ENCODE results near the gene GSTA2. TPM values are rescaled to one million over a fixed set of nuclear protein-coding genes. Genes with fewer than 3 reads are reported as not detected.
"Not testable (repeated sequence)": the region's sequence is repeated elsewhere in the genome, so short reads cannot be mapped to it uniquely, and the experiment has no call there.

The GSTA2 gene
- not detected in 2 replicates for total RNA-seq (2014; rRNA removed; shearing (Covaris generic); ENCODE audit: low replicate concordance)

DNA sequence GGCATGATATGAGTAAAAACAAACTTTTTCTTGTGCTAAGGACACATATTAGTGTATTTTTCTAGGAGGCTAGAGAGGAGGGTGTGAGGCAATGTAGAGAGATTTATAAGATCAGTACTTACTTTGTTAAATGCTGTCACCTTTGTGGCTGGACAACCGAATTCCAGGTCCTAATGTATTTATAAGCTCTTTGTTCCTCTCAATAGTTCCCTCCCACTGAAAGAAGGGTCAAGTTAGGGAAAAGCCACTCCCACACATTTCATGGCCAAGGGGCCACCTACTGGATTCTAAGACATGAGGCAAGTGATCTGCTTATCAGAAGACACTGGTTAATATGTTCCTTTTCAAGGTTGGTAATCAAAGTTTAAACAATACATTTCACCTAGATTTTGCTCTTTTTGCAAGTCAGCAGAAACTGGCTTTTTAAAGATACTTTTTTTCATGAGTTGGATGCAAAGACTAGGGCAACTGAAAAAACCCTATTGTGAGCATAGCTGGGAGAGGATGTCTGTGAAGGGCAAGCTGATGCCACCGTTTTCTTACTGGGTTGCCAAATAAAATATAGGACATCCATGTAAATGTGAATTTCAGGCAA is at the start of gene GSTA2:
GSTA2 (minus strand) TSS at position 154 of the 595 bp plus-strand sequence. CDS start 5,528 bp downstream, outside the sequence.
- DNase-seq; H3K27ac ChIP-seq (ENCODE audit: low read length); H3K36me3 ChIP-seq (ENCODE audit: insufficient read depth, low read length); H4K20me1 ChIP-seq (ENCODE audit: insufficient read depth, low read depth, low read length); H3K9me2 ChIP-seq (replicated peaks; ENCODE audit: insufficient read depth, low read length); H3K4me3 ChIP-seq (ENCODE audit: low read length); H3K4me2 ChIP-seq (ENCODE audit: low read depth, low read length, poor library complexity, severe bottlenecking); H3K27me3 ChIP-seq (ENCODE audit: low read length); H2AFZ ChIP-seq (ENCODE audit: low read length); H3K79me2 ChIP-seq (ENCODE audit: low read length); H3K9me3 ChIP-seq (ENCODE audit: low read length); H3K9ac ChIP-seq (ENCODE audit: low read length): not testable (repeated sequence)
- H3K4me1 ChIP-seq (ENCODE audit: low read length) = peaks cover 14% of the 10 kb centered on the region

DNA sequence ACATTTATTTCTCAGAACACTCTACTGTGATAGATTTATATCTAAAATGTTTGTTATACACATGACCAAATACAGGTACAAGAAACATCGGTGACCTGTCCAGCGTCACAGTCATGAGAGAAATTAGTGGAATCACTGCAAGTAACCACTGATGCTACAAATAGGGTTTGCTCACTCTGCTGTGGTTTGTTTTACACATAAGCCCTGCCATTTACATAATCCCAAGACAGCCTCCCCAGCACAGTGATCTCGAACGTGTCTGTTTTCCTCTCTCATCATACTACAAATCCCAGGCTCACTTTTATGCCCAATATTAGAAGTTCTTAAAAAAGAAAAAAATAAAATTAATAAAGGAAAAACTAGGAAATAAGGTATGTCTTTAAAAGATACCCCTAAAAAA is 46.5 kb upstream of the GSTA2 start:
- H2AFZ ChIP-seq (ENCODE audit: low read length); H3K4me1 ChIP-seq (ENCODE audit: low read length); H3K27me3 ChIP-seq (ENCODE audit: low read length); H3K9me2 ChIP-seq (replicated peaks; ENCODE audit: insufficient read depth, low read length); H3K9me3 ChIP-seq (ENCODE audit: low read length); H3K36me3 ChIP-seq (ENCODE audit: insufficient read depth, low read length); H3K4me3 ChIP-seq (ENCODE audit: low read length); H3K27ac ChIP-seq (ENCODE audit: low read length); H3K79me2 ChIP-seq (ENCODE audit: low read length); DNase-seq; H3K4me2 ChIP-seq (ENCODE audit: low read depth, low read length, poor library complexity, severe bottlenecking); H3K9ac ChIP-seq (ENCODE audit: low read length); H4K20me1 ChIP-seq (ENCODE audit: insufficient read depth, low read depth, low read length): not testable (repeated sequence)

DNA sequence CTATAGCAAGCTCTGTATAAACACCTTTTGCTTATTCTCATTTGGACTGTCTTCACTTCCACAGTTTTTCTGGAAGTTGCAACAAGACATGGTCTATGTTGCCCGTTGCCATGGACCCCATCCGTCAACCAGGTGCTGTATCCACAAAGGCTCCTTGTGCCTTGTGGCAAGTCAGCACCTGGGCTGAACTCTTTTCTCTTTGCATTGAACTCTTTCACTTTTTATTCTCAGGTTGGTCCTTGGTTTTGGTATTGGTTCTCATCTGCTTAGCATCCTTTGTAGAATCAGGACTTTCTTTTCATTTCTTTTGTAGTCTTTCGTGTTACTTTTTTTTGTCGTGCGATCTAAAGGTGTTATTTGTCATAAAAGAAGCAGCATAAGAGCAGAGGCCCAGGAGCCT is 45.4 kb upstream of the GSTA2 start:
- no peaks in the 10 kb centered on the region for H3K36me3 ChIP-seq (ENCODE audit: insufficient read depth, low read length)
- H3K4me3 ChIP-seq (ENCODE audit: low read length) = no peak overlapping the region
- no peak overlapping the region for H3K27ac ChIP-seq (ENCODE audit: low read length)
- no peaks in the 10 kb centered on the region for H4K20me1 ChIP-seq (ENCODE audit: insufficient read depth, low read depth, low read length)
- no peak overlapping the region for H3K4me2 ChIP-seq (ENCODE audit: low read depth, low read length, poor library complexity, severe bottlenecking)
- no peaks in the 10 kb centered on the region for H3K79me2 ChIP-seq (ENCODE audit: low read length)
- no peaks in the 10 kb centered on the region for H3K9me3 ChIP-seq (ENCODE audit: low read length)
- H3K27me3 ChIP-seq (ENCODE audit: low read length) = no peaks in the 10 kb centered on the region
- no peaks in the 10 kb centered on the region for H3K4me1 ChIP-seq (ENCODE audit: low read length)
- no peak overlapping the region for H3K9ac ChIP-seq (ENCODE audit: low read length)
- no peak overlapping the region for H2AFZ ChIP-seq (ENCODE audit: low read length)
- DNase-seq = no peak
- H3K9me2 ChIP-seq (replicated peaks; ENCODE audit: insufficient read depth, low read length) = no peaks in the 10 kb centered on the region

DNA sequence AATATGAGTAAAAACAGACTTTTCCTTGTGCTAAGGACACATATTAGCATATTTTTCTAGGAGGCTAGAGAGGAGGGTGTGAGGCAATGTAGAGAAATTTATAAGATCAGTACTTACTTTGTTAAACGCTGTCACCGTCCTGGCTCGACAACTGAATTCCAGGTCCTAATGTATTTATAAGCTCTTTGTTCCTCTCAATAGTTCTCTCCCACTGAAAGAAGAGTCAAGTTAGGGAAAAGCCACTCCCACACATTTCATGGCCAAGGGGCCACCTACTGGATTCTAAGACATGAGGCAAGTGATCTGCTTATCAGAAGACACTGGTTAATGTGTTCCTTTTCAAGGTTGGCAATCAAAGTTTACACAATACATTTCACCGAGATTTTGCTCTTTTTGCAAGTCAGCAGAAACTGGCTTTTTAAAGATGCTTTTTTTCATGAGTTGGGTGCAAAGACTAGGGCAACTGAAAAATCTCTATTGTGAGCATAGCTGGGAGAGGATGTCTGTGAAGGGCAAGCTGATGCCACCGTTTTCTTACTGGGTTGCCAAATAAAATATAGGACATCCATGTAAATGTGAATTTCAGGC is 40.5 kb upstream of the GSTA2 start, which contains the start of gene GSTA1:
GSTA1 (minus strand) TSS at position 149 of the 588 bp plus-strand sequence. CDS start 4,549 bp downstream, outside the sequence.
- H4K20me1 ChIP-seq (ENCODE audit: insufficient read depth, low read depth, low read length); H3K4me2 ChIP-seq (ENCODE audit: low read depth, low read length, poor library complexity, severe bottlenecking); H3K9ac ChIP-seq (ENCODE audit: low read length); DNase-seq; H3K27ac ChIP-seq (ENCODE audit: low read length); H3K27me3 ChIP-seq (ENCODE audit: low read length); H3K4me1 ChIP-seq (ENCODE audit: low read length); H2AFZ ChIP-seq (ENCODE audit: low read length); H3K4me3 ChIP-seq (ENCODE audit: low read length); H3K9me3 ChIP-seq (ENCODE audit: low read length); H3K36me3 ChIP-seq (ENCODE audit: insufficient read depth, low read length); H3K79me2 ChIP-seq (ENCODE audit: low read length); H3K9me2 ChIP-seq (replicated peaks; ENCODE audit: insufficient read depth, low read length): not testable (repeated sequence)

DNA sequence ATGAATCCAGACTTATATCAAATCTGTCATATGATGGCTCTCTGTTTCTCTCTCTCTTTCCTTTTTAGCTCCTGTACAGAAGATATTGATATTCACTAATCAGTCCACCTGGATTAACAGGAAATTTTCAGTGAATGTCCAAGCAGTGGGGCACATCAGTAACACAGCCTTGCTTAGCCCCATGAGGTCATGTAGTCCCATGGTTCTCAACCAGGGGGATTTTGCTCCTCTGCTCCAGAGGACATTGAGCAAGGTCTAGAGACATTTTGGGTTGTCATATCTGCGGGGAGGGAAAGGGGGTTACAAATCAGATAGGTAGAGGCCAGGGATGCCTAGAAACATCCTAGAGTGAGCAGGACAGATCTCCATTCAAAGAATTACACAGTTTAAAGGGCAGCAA is 39.5 kb upstream of the GSTA2 start:
- Histone ChIP-seq H3K27me3 (ENCODE audit: low read length) (no peaks in the 10 kb centered on the region), H3K27ac (ENCODE audit: low read length) (no peak overlapping the region), H3K4me2 (ENCODE audit: low read depth, low read length, poor library complexity, severe bottlenecking) (no peak overlapping the region), H3K36me3 (ENCODE audit: insufficient read depth, low read length) (no peaks in the 10 kb centered on the region), H3K4me1 (ENCODE audit: low read length) (no peaks in the 10 kb centered on the region), H3K9me2 (replicated peaks; ENCODE audit: insufficient read depth, low read length) (no peaks in the 10 kb centered on the region), H2AFZ (ENCODE audit: low read length) (no peak overlapping the region), H3K79me2 (ENCODE audit: low read length) (no peaks in the 10 kb centered on the region), H3K4me3 (ENCODE audit: low read length) (no peak overlapping the region), H3K9ac (ENCODE audit: low read length) (no peak overlapping the region), H3K9me3 (ENCODE audit: low read length) (no peaks in the 10 kb centered on the region), H4K20me1 (ENCODE audit: insufficient read depth, low read depth, low read length) (no peaks in the 10 kb centered on the region)
- DNase-seq = no peak

DNA sequence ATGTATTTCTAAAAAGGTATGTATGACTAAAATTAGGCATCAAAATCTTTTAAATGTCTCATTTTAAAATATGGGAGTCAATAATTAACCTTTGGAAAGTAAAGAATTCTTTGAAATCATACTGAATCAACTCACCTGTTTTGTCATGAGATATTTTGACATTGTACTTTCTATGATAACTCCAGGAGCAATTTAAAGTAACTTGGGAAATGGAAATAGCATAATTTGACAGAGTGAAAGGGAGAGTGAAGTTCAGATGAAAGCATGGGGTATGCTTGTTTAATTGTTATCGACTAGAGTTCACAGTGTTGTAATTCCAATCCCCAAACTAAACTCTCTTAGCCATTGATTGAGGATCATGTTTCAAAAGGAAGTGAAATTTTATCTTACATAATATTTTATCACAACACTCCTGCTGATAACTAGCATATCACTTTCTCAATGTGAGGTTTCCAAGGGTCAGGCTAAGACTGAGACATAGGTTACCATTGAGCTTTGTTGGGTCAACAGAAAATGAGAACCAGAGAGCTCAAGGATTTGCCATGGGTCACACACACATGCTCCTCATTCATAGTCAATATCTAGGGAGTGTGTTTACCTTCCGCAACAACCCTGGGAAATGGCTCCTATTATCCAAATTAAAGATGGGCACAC is 38.0 kb upstream of the GSTA2 start:
- no peak for DNase-seq
- no peaks in the 10 kb centered on the region for H3K79me2 ChIP-seq (ENCODE audit: low read length)
- no peak overlapping the region for H2AFZ ChIP-seq (ENCODE audit: low read length)
- no peaks in the 10 kb centered on the region for H3K9me2 ChIP-seq (replicated peaks; ENCODE audit: insufficient read depth, low read length)
- no peak overlapping the region for H3K27ac ChIP-seq (ENCODE audit: low read length)
- no peaks in the 10 kb centered on the region for H3K4me1 ChIP-seq (ENCODE audit: low read length)
- H3K36me3 ChIP-seq (ENCODE audit: insufficient read depth, low read length) = no peaks in the 10 kb centered on the region
- H4K20me1 ChIP-seq (ENCODE audit: insufficient read depth, low read depth, low read length) = no peaks in the 10 kb centered on the region
- H3K27me3 ChIP-seq (ENCODE audit: low read length) = no peaks in the 10 kb centered on the region
- no peak overlapping the region for H3K4me3 ChIP-seq (ENCODE audit: low read length)
- H3K9ac ChIP-seq (ENCODE audit: low read length) = no peak overlapping the region
- H3K9me3 ChIP-seq (ENCODE audit: low read length) = no peaks in the 10 kb centered on the region
- no peak overlapping the region for H3K4me2 ChIP-seq (ENCODE audit: low read depth, low read length, poor library complexity, severe bottlenecking)

DNA sequence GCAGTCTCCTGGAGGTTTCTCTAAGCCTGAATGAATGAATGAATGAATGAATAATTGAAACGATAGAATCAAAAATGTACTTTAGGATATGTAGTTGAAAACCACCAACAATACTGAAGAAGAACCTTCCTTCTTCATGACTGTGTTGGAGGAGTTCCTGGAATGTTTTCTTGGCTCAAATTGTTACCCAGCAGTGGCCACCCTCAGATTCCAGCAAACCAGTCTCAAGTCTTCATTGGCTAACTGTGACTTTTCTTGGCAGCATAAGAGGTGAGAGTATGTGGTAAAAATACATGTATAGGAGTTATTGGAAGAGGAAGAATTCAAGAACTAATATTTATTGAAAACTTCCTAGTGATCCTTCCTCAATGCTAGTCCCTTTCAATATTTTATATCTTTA is 36.0 kb upstream of the GSTA2 start:
- not testable (repeated sequence) for H3K9ac ChIP-seq (ENCODE audit: low read length); H3K27me3 ChIP-seq (ENCODE audit: low read length); H3K27ac ChIP-seq (ENCODE audit: low read length); H4K20me1 ChIP-seq (ENCODE audit: insufficient read depth, low read depth, low read length); H3K4me2 ChIP-seq (ENCODE audit: low read depth, low read length, poor library complexity, severe bottlenecking); H3K4me3 ChIP-seq (ENCODE audit: low read length); H3K36me3 ChIP-seq (ENCODE audit: insufficient read depth, low read length); H2AFZ ChIP-seq (ENCODE audit: low read length); H3K9me2 ChIP-seq (replicated peaks; ENCODE audit: insufficient read depth, low read length); DNase-seq; H3K9me3 ChIP-seq (ENCODE audit: low read length); H3K79me2 ChIP-seq (ENCODE audit: low read length); H3K4me1 ChIP-seq (ENCODE audit: low read length)

DNA sequence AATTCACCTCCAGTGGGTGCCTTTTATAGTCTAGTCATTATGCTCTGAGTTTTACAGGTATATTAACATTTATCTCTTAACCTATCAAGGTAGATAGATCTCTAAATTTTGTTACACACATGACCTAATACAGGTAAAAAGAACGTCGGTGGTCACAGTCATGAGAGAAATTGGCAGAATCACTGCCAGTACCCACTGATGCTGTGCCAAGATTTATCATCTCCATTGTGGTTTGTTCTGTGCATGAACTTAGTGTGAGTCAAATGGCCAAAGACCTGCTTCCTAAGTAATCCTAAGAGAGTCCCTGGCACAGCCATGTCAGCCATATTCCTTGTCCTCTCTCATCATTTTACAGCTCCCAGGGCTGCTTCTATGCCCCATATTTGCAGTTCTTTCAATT is 31.1 kb upstream of the GSTA2 start:
- not testable (repeated sequence) for H2AFZ ChIP-seq (ENCODE audit: low read length); H3K4me2 ChIP-seq (ENCODE audit: low read depth, low read length, poor library complexity, severe bottlenecking); H3K4me1 ChIP-seq (ENCODE audit: low read length); H3K9me2 ChIP-seq (replicated peaks; ENCODE audit: insufficient read depth, low read length); H3K36me3 ChIP-seq (ENCODE audit: insufficient read depth, low read length); H3K9me3 ChIP-seq (ENCODE audit: low read length); H3K27ac ChIP-seq (ENCODE audit: low read length); H3K4me3 ChIP-seq (ENCODE audit: low read length); H3K9ac ChIP-seq (ENCODE audit: low read length); DNase-seq; H4K20me1 ChIP-seq (ENCODE audit: insufficient read depth, low read depth, low read length); H3K79me2 ChIP-seq (ENCODE audit: low read length); H3K27me3 ChIP-seq (ENCODE audit: low read length)
